HCT116 (cell line): ENCODE measurements around the gene PAK1. TPM values are rescaled to one million over a fixed set of nuclear protein-coding genes. Genes with fewer than 3 reads are reported as not detected.
A peak's percentile ranks its signal among the peaks of the same experiment; 100 is the strongest.

Source experiments
- ATAC-seq: fragments of 200-7000 bp; cut with Tn5 transposase; 2 replicates; pipeline ENCODE4 v1.9.1; 2020; ENCODE audit warnings: mild to moderate bottlenecking, moderate library complexity
- BruUV-seq: library from RNA; stranded (reverse); fragments of 400-500 nt; replicated peaks from 2 replicates; lab custom pipeline; 2021; lab: Mats Ljungman, UMichigan
- CTCF ChIA-PET: fragments of 300-600 bp; sonication (Branson Sonifier 250); formaldehyde crosslinking; loops from one replicate; lab custom pipeline; 2021; ENCODE audit warnings: antibody characterized with exemption; lab: Charles Lee
- POLR2A ChIA-PET: fragments of 300-600, 350-600 bp; sonication (Branson Sonifier 250); formaldehyde crosslinking; loops from one replicate; lab custom pipeline; 2021; ENCODE audit warnings: antibody characterized with exemption; lab: Charles Lee
- RAD21 ChIA-PET, 2 experiments: fragments of 300-600 bp; sonication (Branson Sonifier 250); formaldehyde crosslinking; loops; one replicate each; lab custom pipeline; 2023; ENCODE audit warnings: low total read pairs in 2 of 2; ENCODE audit not compliant: uncharacterized antibody in 2 of 2, unreplicated experiment in 2 of 2, low non-redundant PET in 1 of 2; lab: Charles Lee
- DNase-seq: peaks from one replicate; pipeline ENCODE4 v3.0.0-alpha.2; 2010; ENCODE audit warnings: low read depth, low spot score
- H2AFZ ChIP-seq: fragments of 200-600 bp; shearing (Covaris generic), sonication (generic); 2 replicates; pipeline ENCODE4 v1.6.1; 2017; ENCODE audit warnings: low read depth, mixed run types, mixed read lengths, antibody characterized with exemption, low read length; ENCODE audit not compliant: poor library complexity, severe bottlenecking
- H3K27ac ChIP-seq: 2 replicates; pipeline ENCODE4 v1.5.1; 2012; ENCODE audit warnings: low read depth, low read length
- H3K27me3 ChIP-seq: fragments of 200-600 bp; sonication (generic); 2 replicates; pipeline ENCODE4 v1.6.1; 2016; ENCODE audit warnings: mixed run types, low read length, mixed read lengths; ENCODE audit not compliant: insufficient read depth
- H3K36me3 ChIP-seq, 2 experiments: fragments of 200-500 bp in 1 of 2; fragments of 200-600 bp in 1 of 2; sonication (Bioruptor generic) in 1 of 2; sonication (generic) in 1 of 2; 2 replicates each; pipeline versions ENCODE4 v1.5.1 to v1.6.1; 2014 to 2016; ENCODE audit warnings: low read length in 2 of 2, inconsistent platforms in 1 of 2, mixed read lengths in 1 of 2, mixed run types in 1 of 2; ENCODE audit not compliant: insufficient read depth in 2 of 2, control insufficient read depth in 1 of 2
- H3K4me1 ChIP-seq, 2 experiments: fragments of 200-600 bp in 1 of 2; sonication (generic) in 1 of 2; 2 replicates each; pipeline versions ENCODE4 v1.5.1 to v1.6.1; 2012 to 2017; ENCODE audit warnings: low read length in 2 of 2, inconsistent platforms in 1 of 2, mild to moderate bottlenecking in 1 of 2, mixed read lengths in 1 of 2, mixed run types in 1 of 2, moderate library complexity in 1 of 2; ENCODE audit not compliant: insufficient read depth in 2 of 2, control insufficient read depth in 1 of 2
- H3K4me2 ChIP-seq: fragments of 200-600 bp; sonication (generic); 2 replicates; pipeline ENCODE4 v1.6.1; 2017; ENCODE audit warnings: mixed run types, low read length, mixed read lengths
- H3K4me3 ChIP-seq, 2 experiments: fragments of 200-600 bp in 1 of 2; sonication (generic) in 1 of 2; replicated peaks in 1 of 2; 2 replicates each; pipeline ENCODE4 v1.5.1; 2011 to 2016; ENCODE audit warnings: low read length in 2 of 2, control low read depth in 1 of 2, low read depth in 1 of 2, mild to moderate bottlenecking in 1 of 2, mixed read lengths in 1 of 2, mixed run types in 1 of 2
- H3K79me2 ChIP-seq: fragments of 200-600 bp; sonication (generic); 2 replicates; pipeline ENCODE4 v1.6.1; 2017; ENCODE audit warnings: mild to moderate bottlenecking, mixed run types, low read length, moderate library complexity, mixed read lengths; ENCODE audit not compliant: insufficient read depth
- H3K9ac ChIP-seq: fragments of 200-600 bp; sonication (generic); 2 replicates; pipeline ENCODE4 v1.6.1; 2016; ENCODE audit warnings: low read length, mixed read lengths
- H3K9me2 ChIP-seq: fragments of 200-600 bp; sonication (generic), shearing (Covaris generic); 2 replicates; pipeline ENCODE4 v1.6.1; 2017; ENCODE audit warnings: mixed run types, mild to moderate bottlenecking, moderate library complexity; ENCODE audit not compliant: insufficient read depth
- H3K9me3 ChIP-seq, 2 experiments: fragments of 200-500 bp in 1 of 2; fragments of 200-600 bp in 1 of 2; sonication (Bioruptor generic) in 1 of 2; sonication (generic) in 1 of 2; 2 replicates each; pipeline ENCODE4 v1.6.1; 2014 to 2017; ENCODE audit warnings: low read length in 2 of 2, mixed read lengths in 2 of 2, inconsistent platforms in 1 of 2, low read depth in 1 of 2, mild to moderate bottlenecking in 1 of 2, mixed run types in 1 of 2, moderate library complexity in 1 of 2; ENCODE audit not compliant: control insufficient read depth in 1 of 2, insufficient read depth in 1 of 2
- H4K20me1 ChIP-seq: fragments of 200-600 bp; sonication (generic), shearing (Covaris generic); 2 replicates; pipeline ENCODE4 v1.6.1; 2017; ENCODE audit warnings: mixed run types, mild to moderate bottlenecking, moderate library complexity; ENCODE audit not compliant: insufficient read depth
- CEBPB ChIP-seq: IDR thresholded peaks from 2 replicates; pipeline ENCODE4 v1.6.1; 2012; ENCODE audit warnings: low read depth
- CTCF ChIP-seq, 3 experiments: fragments of 200-600 bp in 1 of 3; sonication (generic) in 1 of 3; IDR thresholded peaks in 2 of 3; conservative IDR thresholded peaks in 1 of 3; 2 replicates each; pipeline ENCODE4 v1.5.1; 2012 to 2017; ENCODE audit warnings: low read depth in 2 of 3, low read length in 2 of 3, antibody characterized with exemption in 1 of 3, borderline replicate concordance in 1 of 3, control low read depth in 1 of 3, mild to moderate bottlenecking in 1 of 3, mixed read lengths in 1 of 3, mixed run types in 1 of 3, moderate library complexity in 1 of 3; ENCODE audit not compliant: insufficient read depth in 1 of 3
- EZH2phosphoT487 ChIP-seq: fragments of 200-600 bp; IDR thresholded peaks from 2 replicates; pipeline ENCODE4 v1.6.1; 2018; ENCODE audit warnings: antibody characterized with exemption, borderline replicate concordance
- POLR2A ChIP-seq: IDR thresholded peaks from 2 replicates; pipeline ENCODE4 v1.7.0; 2011; ENCODE audit warnings: borderline replicate concordance; ENCODE audit not compliant: insufficient read depth, insufficient read length; ENCODE audit errors: extremely low read depth
- POLR2AphosphoS5 ChIP-seq: IDR thresholded peaks from 2 replicates; pipeline ENCODE4 v1.6.1; 2011; ENCODE audit warnings: mild to moderate bottlenecking, low read depth, low read length, moderate library complexity
- RAD21 ChIP-seq: IDR thresholded peaks from 2 replicates; pipeline ENCODE4 v1.6.1; 2012; ENCODE audit warnings: low read depth, mild to moderate bottlenecking
- SRF ChIP-seq: IDR thresholded peaks from 2 replicates; pipeline ENCODE4 v1.6.1; 2012; ENCODE audit warnings: low read depth
- TCF7L2 ChIP-seq: IDR thresholded peaks from 2 replicates; pipeline ENCODE4 v1.7.0; 2011; ENCODE audit warnings: borderline replicate concordance, inconsistent platforms; ENCODE audit not compliant: insufficient read depth, insufficient read length; ENCODE audit errors: extremely low read depth
- ZFX ChIP-seq: fragments of 450-650 bp; IDR thresholded peaks from 2 replicates; pipeline ENCODE4 v1.6.1; 2017
- ZNF274 ChIP-seq: fragments of 200-500 bp; sonication (Bioruptor generic); IDR thresholded peaks from 2 replicates; pipeline ENCODE4 v1.6.1; 2014; ENCODE audit warnings: mild to moderate bottlenecking, low read depth, low read length, inconsistent platforms
- intact Hi-C: fragments of 100-400 bp; cut with micrococcal nuclease; formaldehyde crosslinking; loops from 2 replicates; pipeline ENCODE4 v1.10.0; 2022
- total RNA-seq: library from RNA; stranded (reverse); gene quantifications from one replicate; pipeline ENCODE4 v1.2.1, GENCODE V29; 2021; ENCODE audit not compliant: unreplicated experiment

The PAK1 gene
- total RNA-seq, 1 experiment from 2014 or later = 56.1 TPM

- H2AFZ ChIP-seq = no peak overlapping the region
- TF ChIP-seq CTCF (IDR thresholded peaks at IDR 0.05 in 2 of 3, conservative IDR thresholded peaks at IDR 0.05 in 1 of 3; ENCODE audit: borderline replicate concordance in 1 of 3, insufficient read depth in 1 of 3, low read depth in 2 of 3, low read length in 2 of 3) = no peak
- TF ChIP-seq SRF = no peak
- TF ChIP-seq POLR2A = no peak
- no peak for TF ChIP-seq CEBPB
- TF ChIP-seq ZFX = no peak
- CTCF ChIA-PET = no interaction called here
- no peak overlapping the region for H3K9ac ChIP-seq
- no peak overlapping the region for H3K4me2 ChIP-seq
- ATAC-seq = no peak
- H3K79me2 ChIP-seq = no peaks in the 10 kb centered on the region
- RAD21 ChIA-PET = no interaction called here
- no peaks in the 10 kb centered on the region for H3K9me2 ChIP-seq
- POLR2A ChIA-PET = no interaction called here
- no peaks in the 10 kb centered on the region for H4K20me1 ChIP-seq
- peaks cover 0 to 18% of the 10 kb centered on the region in 2 experiments; a peak in 2 of 4 replicates for H3K4me1 ChIP-seq
- H3K9me3 ChIP-seq = no peaks in the 10 kb centered on the region
- no peak overlapping the region for H3K27ac ChIP-seq
- BruUV-seq = no TSS peak
- no peak for DNase-seq
- intact Hi-C loops = no loop called here
- H3K4me3 ChIP-seq = no peak overlapping the region
- no peaks in the 10 kb centered on the region for H3K36me3 ChIP-seq
- no peaks in the 10 kb centered on the region for H3K27me3 ChIP-seq
These were observed 171.1 kb downstream of the PAK1 start for GRCh38 chr11:77302752-77303151.

- TF ChIP-seq RAD21 (no peak), POLR2AphosphoS5 (no peak), ZFX (no peak), TCF7L2 (no peak), ZNF274 (no peak), EZH2phosphoT487 (no peak)
- TF ChIP-seq, all 23 proteins: peak for 0
- H3K27ac ChIP-seq = no peak within 1 kb of the TSS
- H3K4me3 ChIP-seq = no peak within 1 kb of the TSS
- peaks cover 0 to 18% of the 10 kb centered on the region in 2 experiments; a peak in 2 of 4 replicates for H3K4me1 ChIP-seq
- H3K4me2 ChIP-seq = no peak within 1 kb of the TSS
- H3K9ac ChIP-seq = no peak within 1 kb of the TSS
- no peaks in the 10 kb centered on the region for H3K79me2 ChIP-seq
- CTCF ChIA-PET = no interaction called here
- peak within 1 kb of the TSS; percentile 86 for H2AFZ ChIP-seq
- no peaks in the 10 kb centered on the region for H3K9me3 ChIP-seq
- no peaks in the 10 kb centered on the region for H3K36me3 ChIP-seq
- no peak for ATAC-seq
- H3K9me2 ChIP-seq = no peaks in the 10 kb centered on the region
- RAD21 ChIA-PET = no interaction called here
- H4K20me1 ChIP-seq = no peaks in the 10 kb centered on the region
- H3K27me3 ChIP-seq = no peaks in the 10 kb centered on the region
- no peak for DNase-seq
- BruUV-seq = no TSS peak
- intact Hi-C loops = no loop called here
- POLR2A ChIA-PET = no interaction called here
These were observed 172.4 kb downstream of the PAK1 start, which contains the start of gene GDPD4 for GRCh38 chr11:77301510-77301909. TSS of gene GDPD4 (minus strand) at chr11:77301686. CDS start at chr11:77285137, 16,549 bp downstream.
